ENCODE data around the gene SEMA4D.

DNA sequence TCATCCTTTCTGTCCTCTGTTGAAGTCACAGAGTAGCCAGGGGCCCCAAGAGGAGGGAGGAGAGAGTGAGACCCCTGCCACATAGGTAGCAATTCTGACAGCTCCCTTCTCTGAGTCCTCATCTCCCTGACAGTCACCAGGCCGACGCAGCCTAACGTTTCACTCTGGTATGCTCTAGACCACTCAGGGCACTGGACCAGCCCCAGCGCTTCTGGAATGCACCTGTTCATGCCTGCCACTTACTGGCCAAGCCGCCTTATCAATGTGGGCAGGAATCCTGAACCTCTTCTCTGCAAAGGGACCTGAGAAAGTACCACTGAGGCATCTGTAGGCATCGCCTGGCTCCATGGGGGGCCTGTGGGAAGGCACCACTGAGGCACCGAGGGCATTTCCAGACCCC, 129.4 kb downstream of the SEMA4D start:
- TF ChIP-seq CTCF (IDR thresholded peaks at IDR 0.05; ENCODE audit: low read length) = no peak
- no peak for TF ChIP-seq EZH2 (IDR thresholded peaks at IDR 0.05; ENCODE audit: borderline replicate concordance, low read length)

Measured in OCI-LY1 (cell line).